ENCODE measurements around the gene LBH.

The LBH gene

GRCh38 chr2:30223413-30223874 is 7.9 kb upstream of the LBH start:
- ChIA-PET POLR2A (no interaction called here), CTCF (interaction anchor here (1.1 kb wide), 1 partner anchor 20 kb away, joined by 3 read pairs; no protein-coding TSS in a partner anchor)
- DNase-seq (ENCODE audit: extremely low spot score): no peak
- TF ChIP-seq SP1 (IDR thresholded peaks at IDR 0.05): no peak
- no peak for TF ChIP-seq TARDBP (IDR thresholded peaks at IDR 0.05)
- TF ChIP-seq L3MBTL2 (conservative IDR thresholded peaks at IDR 0.05): no peak
- TF ChIP-seq SUZ12 (IDR thresholded peaks at IDR 0.05): no peak
- no peak for TF ChIP-seq PKNOX1 (IDR thresholded peaks at IDR 0.05)
- no peak for TF ChIP-seq NFRKB (IDR thresholded peaks at IDR 0.05)
- TF ChIP-seq ELF4 (IDR thresholded peaks at IDR 0.05): no peak
- no peak for TF ChIP-seq ZNF384 (IDR thresholded peaks at IDR 0.05)

- DNase-seq (ENCODE audit: extremely low spot score): no peak
- ChIA-PET CTCF (no interaction called here), POLR2A (no interaction called here)
- TF ChIP-seq NFRKB (IDR thresholded peaks at IDR 0.05): no peak
These were observed 7.2 kb upstream of the LBH start for GRCh38 chr2:30224151-30224550.

GRCh38 chr2:30225131-30225762 is 6.1 kb upstream of the LBH start:
- no peak for TF ChIP-seq ELF4 (IDR thresholded peaks at IDR 0.05)
- TF ChIP-seq BHLHE40 (IDR thresholded peaks at IDR 0.05; ENCODE audit: borderline replicate concordance): no peak
- TF ChIP-seq FOXM1 (IDR thresholded peaks at IDR 0.05; ENCODE audit: borderline replicate concordance): no peak
- no peak for TF ChIP-seq SP1 (IDR thresholded peaks at IDR 0.05)
- no peak for TF ChIP-seq FOXA1 (IDR thresholded peaks at IDR 0.05)
- no peak for TF ChIP-seq SUZ12 (IDR thresholded peaks at IDR 0.05)
- TF ChIP-seq ARNT (IDR thresholded peaks at IDR 0.05): no peak
- TF ChIP-seq HDGF (IDR thresholded peaks at IDR 0.05; ENCODE audit: borderline replicate concordance): no peak
- no peak for TF ChIP-seq NFRKB (IDR thresholded peaks at IDR 0.05)
- no peak for TF ChIP-seq PKNOX1 (IDR thresholded peaks at IDR 0.05)
- TF ChIP-seq ZNF384 (IDR thresholded peaks at IDR 0.05): no peak
- TF ChIP-seq LEF1 (IDR thresholded peaks at IDR 0.05; ENCODE audit: borderline replicate concordance): no peak
- no peak for TF ChIP-seq CTBP1 (IDR thresholded peaks at IDR 0.05; ENCODE audit: borderline replicate concordance)
- TF ChIP-seq L3MBTL2 (conservative IDR thresholded peaks at IDR 0.05): no peak
- TF ChIP-seq TARDBP (IDR thresholded peaks at IDR 0.05): no peak
- TF ChIP-seq FOXK2 (IDR thresholded peaks at IDR 0.05): no peak
- CTCF ChIA-PET: no interaction called here
- no peak for DNase-seq (ENCODE audit: extremely low spot score)
- POLR2A ChIA-PET: interaction anchor here (0.9 kb wide), 1 partner anchor 222 kb away, joined by 3 read pairs; the partner anchor contains the start of gene LCLAT1

- no peak for DNase-seq (ENCODE audit: extremely low spot score)
- ChIA-PET CTCF (no interaction called here), POLR2A (no interaction called here)
- TF ChIP-seq LEF1 (IDR thresholded peaks at IDR 0.05; ENCODE audit: borderline replicate concordance) (no peak), FOXM1 (IDR thresholded peaks at IDR 0.05; ENCODE audit: borderline replicate concordance) (no peak), SUZ12 (IDR thresholded peaks at IDR 0.05) (no peak), SP1 (IDR thresholded peaks at IDR 0.05) (no peak), NFRKB (IDR thresholded peaks at IDR 0.05) (no peak), FOXA1 (IDR thresholded peaks at IDR 0.05) (no peak), HDGF (IDR thresholded peaks at IDR 0.05; ENCODE audit: borderline replicate concordance) (no peak), TARDBP (IDR thresholded peaks at IDR 0.05) (no peak), PKNOX1 (IDR thresholded peaks at IDR 0.05) (no peak), FOXK2 (IDR thresholded peaks at IDR 0.05) (no peak), BHLHE40 (IDR thresholded peaks at IDR 0.05; ENCODE audit: borderline replicate concordance) (no peak), ZNF384 (IDR thresholded peaks at IDR 0.05) (no peak), CTBP1 (IDR thresholded peaks at IDR 0.05; ENCODE audit: borderline replicate concordance) (no peak), ELF4 (IDR thresholded peaks at IDR 0.05) (no peak), ARNT (IDR thresholded peaks at IDR 0.05) (no peak)
These were observed 4.9 kb upstream of the LBH start for GRCh38 chr2:30226144-30227032.

- DNase-seq (ENCODE audit: extremely low spot score): no peak
- ChIA-PET POLR2A (no interaction called here), CTCF (interaction anchor here (1.0 to 2.3 kb wide), 2 partner anchors 9 to 21 kb away, joined by 3 to 10 read pairs; no protein-coding TSS in a partner anchor)
- TF ChIP-seq FOXM1 (IDR thresholded peaks at IDR 0.05; ENCODE audit: borderline replicate concordance) (no peak), HDGF (IDR thresholded peaks at IDR 0.05; ENCODE audit: borderline replicate concordance) (no peak), SP1 (IDR thresholded peaks at IDR 0.05) (no peak), PKNOX1 (IDR thresholded peaks at IDR 0.05) (no peak), FOXK2 (IDR thresholded peaks at IDR 0.05) (no peak), TARDBP (IDR thresholded peaks at IDR 0.05) (no peak), LEF1 (IDR thresholded peaks at IDR 0.05; ENCODE audit: borderline replicate concordance) (no peak), ZNF384 (IDR thresholded peaks at IDR 0.05) (no peak), SUZ12 (IDR thresholded peaks at IDR 0.05) (no peak), FOXA1 (IDR thresholded peaks at IDR 0.05) (no peak), BHLHE40 (IDR thresholded peaks at IDR 0.05; ENCODE audit: borderline replicate concordance) (no peak)
These were observed 1.7 kb upstream of the LBH start for GRCh38 chr2:30229596-30229995.

All from HEK293T (cell line).